K562 (cell line): Measurements from ENCODE around the gene TMIGD2.

Experiments
- CEBPB ChIP-seq: fragments of 450-650 bp; IDR thresholded peaks from 2 replicates; pipeline ENCODE4 v1.6.1; 2016; ENCODE audit warnings: missing genetic modification characterization, missing compliant biosample characterization
- HIVEP1 ChIP-seq: fragments of 250-450 bp; sonication (Bioruptor Pico); IDR thresholded peaks from 2 replicates; pipeline ENCODE4 v1.4.0; 2020; ENCODE audit warnings: mild to moderate bottlenecking
- THAP7 ChIP-seq: fragments of 250-450 bp; sonication (Bioruptor Pico); IDR thresholded peaks from 2 replicates; pipeline ENCODE4 v1.5.0; 2021
- USF1 ChIP-seq: sonication (generic); formaldehyde crosslinking; IDR thresholded peaks from 2 replicates; pipeline ENCODE4 v1.9.0; 2022; ENCODE audit warnings: mild to moderate bottlenecking, missing genetic modification reagents
- TF ChIP-seq, protein P1 (sequence below): sonication (generic); formaldehyde crosslinking; IDR thresholded peaks from 2 replicates; pipeline ENCODE4 v1.8.1; 2023; ENCODE audit warnings: mild to moderate bottlenecking, missing genetic modification reagents

DNA sequence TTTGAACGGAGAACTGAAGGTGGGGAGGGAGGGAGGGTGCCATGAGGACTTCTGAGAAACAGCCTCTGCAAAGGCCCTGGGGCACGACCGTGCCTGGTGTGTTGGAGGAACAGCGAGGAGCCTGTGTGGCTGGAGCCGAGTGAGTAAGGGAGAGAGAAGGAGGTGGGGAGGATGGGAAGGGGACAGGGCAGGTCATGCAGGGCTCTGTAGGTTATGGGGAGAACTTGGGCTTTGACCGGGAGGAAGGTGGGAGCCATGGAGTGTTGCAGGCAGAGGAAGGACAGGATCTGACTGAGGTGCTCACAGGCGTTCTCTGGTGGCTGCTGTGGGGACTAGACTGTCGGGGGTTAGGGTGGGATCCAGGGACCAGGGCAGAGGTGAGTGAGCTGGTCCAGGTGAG is 47.9 kb upstream of the TMIGD2 start:
- no peak for TF ChIP-seq THAP7 (CRISPR knock-in tag)
- TF ChIP-seq, protein P1, sequence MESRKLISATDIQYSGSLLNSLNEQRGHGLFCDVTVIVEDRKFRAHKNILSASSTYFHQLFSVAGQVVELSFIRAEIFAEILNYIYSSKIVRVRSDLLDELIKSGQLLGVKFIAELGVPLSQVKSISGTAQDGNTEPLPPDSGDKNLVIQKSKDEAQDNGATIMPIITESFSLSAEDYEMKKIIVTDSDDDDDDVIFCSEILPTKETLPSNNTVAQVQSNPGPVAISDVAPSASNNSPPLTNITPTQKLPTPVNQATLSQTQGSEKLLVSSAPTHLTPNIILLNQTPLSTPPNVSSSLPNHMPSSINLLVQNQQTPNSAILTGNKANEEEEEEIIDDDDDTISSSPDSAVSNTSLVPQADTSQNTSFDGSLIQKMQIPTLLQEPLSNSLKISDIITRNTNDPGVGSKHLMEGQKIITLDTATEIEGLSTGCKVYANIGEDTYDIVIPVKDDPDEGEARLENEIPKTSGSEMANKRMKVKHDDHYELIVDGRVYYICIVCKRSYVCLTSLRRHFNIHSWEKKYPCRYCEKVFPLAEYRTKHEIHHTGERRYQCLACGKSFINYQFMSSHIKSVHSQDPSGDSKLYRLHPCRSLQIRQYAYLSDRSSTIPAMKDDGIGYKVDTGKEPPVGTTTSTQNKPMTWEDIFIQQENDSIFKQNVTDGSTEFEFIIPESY (CRISPR knock-in tag), result no peak
- TF ChIP-seq HIVEP1 (CRISPR knock-in tag), result no peak
- TF ChIP-seq CEBPB (tag), result no peak
- TF ChIP-seq USF1 (CRISPR knock-in tag), result no peak
